Nephron progenitor cell (in vitro differentiated cells): ENCODE measurements around the gene RAB31.
A peak's percentile ranks its signal among the peaks of the same experiment; 100 is the strongest.

Experiments used
- DNase-seq: peaks from one replicate; pipeline ENCODE4 v3.0.0; 2021
- H3K27ac Mint-ChIP-seq: 2 replicates; pipeline ENCODE4 v1.8.0; 2021; ENCODE audit warnings: mild to moderate bottlenecking, moderate library complexity, mixed read lengths
- H3K27me3 Mint-ChIP-seq: 2 replicates; pipeline ENCODE4 v1.8.0; 2021; ENCODE audit warnings: mild to moderate bottlenecking, low read depth, mixed read lengths; ENCODE audit not compliant: poor library complexity
- H3K36me3 Mint-ChIP-seq: 2 replicates; pipeline ENCODE4 v1.8.0; 2021; ENCODE audit warnings: low read depth, mixed read lengths
- H3K4me1 Mint-ChIP-seq: 2 replicates; pipeline ENCODE4 v1.8.0; 2021; ENCODE audit warnings: mixed read lengths
- H3K4me3 Mint-ChIP-seq: 2 replicates; pipeline ENCODE4 v1.8.0; 2021; ENCODE audit warnings: mild to moderate bottlenecking, moderate library complexity, mixed read lengths
- H3K9me3 Mint-ChIP-seq: 2 replicates; pipeline ENCODE4 v1.8.0; 2021; ENCODE audit warnings: mild to moderate bottlenecking, moderate library complexity, mixed read lengths
- TF ChIP-seq, protein P1 (sequence below): fragments of 200-600 bp; sonication (generic); IDR thresholded peaks from 2 replicates; pipeline ENCODE4 v1.5.0; 2021; ENCODE audit warnings: antibody characterized with exemption

RAB31 gene

DNA sequence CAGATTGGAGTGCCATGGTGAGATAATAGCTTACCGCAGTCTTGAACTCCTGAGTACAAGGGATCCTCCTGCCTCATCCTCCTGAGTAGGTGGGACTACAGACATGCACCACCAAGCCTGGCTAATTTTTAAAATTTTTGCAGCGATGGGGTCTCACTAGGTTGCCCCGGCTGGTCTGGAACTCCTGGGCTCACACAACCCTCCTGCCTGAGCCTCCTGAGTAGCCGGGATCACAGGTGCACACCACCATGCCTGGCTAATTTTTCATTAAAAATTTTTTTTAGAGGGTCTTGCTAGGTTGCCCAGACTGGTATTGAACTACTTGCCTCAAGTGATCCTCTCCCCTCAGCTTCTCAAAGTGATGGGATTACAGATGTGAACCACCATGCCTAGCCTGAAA, 27.8 kb downstream of the RAB31 start:
- Mint-ChIP-seq H3K36me3 (no peaks in the 10 kb centered on the region), H3K27me3 (peaks cover 3% of the 10 kb centered on the region), H3K4me1 (peaks cover 71% of the 10 kb centered on the region), H3K4me3 (no peak overlapping the region), H3K27ac (no peak overlapping the region), H3K9me3 (no peaks in the 10 kb centered on the region)
- TF ChIP-seq, protein P1, sequence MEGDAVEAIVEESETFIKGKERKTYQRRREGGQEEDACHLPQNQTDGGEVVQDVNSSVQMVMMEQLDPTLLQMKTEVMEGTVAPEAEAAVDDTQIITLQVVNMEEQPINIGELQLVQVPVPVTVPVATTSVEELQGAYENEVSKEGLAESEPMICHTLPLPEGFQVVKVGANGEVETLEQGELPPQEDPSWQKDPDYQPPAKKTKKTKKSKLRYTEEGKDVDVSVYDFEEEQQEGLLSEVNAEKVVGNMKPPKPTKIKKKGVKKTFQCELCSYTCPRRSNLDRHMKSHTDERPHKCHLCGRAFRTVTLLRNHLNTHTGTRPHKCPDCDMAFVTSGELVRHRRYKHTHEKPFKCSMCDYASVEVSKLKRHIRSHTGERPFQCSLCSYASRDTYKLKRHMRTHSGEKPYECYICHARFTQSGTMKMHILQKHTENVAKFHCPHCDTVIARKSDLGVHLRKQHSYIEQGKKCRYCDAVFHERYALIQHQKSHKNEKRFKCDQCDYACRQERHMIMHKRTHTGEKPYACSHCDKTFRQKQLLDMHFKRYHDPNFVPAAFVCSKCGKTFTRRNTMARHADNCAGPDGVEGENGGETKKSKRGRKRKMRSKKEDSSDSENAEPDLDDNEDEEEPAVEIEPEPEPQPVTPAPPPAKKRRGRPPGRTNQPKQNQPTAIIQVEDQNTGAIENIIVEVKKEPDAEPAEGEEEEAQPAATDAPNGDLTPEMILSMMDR = no peak
- no peak for DNase-seq

DNA sequence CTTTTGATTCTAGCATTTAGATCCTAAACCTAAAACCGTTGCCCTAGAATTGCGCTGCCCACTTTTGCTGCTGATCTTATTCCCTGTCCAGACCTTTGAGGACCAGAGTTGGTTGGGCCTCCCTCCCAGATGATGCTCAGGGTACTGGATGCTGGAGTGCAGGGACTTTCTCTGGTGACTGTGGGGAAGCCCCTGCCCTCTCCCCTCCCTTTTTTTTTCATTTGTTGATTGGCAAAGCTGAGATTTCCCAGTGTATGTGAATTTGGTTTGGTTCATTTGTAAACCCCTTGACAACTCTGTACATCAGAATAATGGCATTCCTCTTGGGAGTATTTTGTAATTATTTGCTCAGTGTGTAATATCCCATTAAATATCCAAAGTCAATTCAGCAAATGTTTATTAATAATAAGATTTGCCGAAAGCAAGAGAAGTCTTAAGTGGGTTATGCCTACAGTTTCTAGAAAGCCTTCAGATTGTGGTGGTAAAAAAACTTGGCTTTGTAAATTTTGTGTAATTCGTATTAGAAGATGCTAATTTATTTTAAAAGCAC, 28.3 kb downstream of the RAB31 start:
- Mint-ChIP-seq H3K27me3 (no peaks in the 10 kb centered on the region), H3K4me1 (peaks cover 71% of the 10 kb centered on the region), H3K4me3 (no peak overlapping the region), H3K9me3 (no peaks in the 10 kb centered on the region), H3K36me3 (no peaks in the 10 kb centered on the region), H3K27ac (peak overlapping the region; percentile 43)
- DNase-seq = no peak
- TF ChIP-seq, protein P1 = no peak

DNA sequence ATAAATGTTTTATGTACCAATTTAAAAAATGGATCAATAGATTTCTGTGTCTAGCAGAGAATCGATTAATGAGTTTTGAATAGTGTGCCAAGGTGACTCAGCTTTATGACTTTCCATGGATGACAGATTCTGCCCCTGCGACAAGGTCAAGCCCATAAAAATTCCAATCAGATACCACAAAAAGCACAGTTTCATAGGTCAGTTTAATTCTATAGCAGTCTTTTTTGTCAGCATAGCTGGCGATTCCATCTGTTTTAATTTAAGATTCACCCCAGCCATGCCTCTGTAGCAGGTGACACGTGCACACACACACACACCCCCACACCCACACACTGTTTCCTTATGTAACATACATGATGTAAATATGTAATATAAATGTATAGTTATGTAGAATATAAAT, 28.9 kb downstream of the RAB31 start:
- Mint-ChIP-seq H3K9me3 (no peaks in the 10 kb centered on the region), H3K36me3 (no peaks in the 10 kb centered on the region), H3K27ac (peak overlapping the region; percentile 72), H3K27me3 (no peaks in the 10 kb centered on the region), H3K4me1 (peaks cover 77% of the 10 kb centered on the region), H3K4me3 (no peak overlapping the region)
- TF ChIP-seq, protein P1 = no peak
- DNase-seq = peak; percentile 25

DNA sequence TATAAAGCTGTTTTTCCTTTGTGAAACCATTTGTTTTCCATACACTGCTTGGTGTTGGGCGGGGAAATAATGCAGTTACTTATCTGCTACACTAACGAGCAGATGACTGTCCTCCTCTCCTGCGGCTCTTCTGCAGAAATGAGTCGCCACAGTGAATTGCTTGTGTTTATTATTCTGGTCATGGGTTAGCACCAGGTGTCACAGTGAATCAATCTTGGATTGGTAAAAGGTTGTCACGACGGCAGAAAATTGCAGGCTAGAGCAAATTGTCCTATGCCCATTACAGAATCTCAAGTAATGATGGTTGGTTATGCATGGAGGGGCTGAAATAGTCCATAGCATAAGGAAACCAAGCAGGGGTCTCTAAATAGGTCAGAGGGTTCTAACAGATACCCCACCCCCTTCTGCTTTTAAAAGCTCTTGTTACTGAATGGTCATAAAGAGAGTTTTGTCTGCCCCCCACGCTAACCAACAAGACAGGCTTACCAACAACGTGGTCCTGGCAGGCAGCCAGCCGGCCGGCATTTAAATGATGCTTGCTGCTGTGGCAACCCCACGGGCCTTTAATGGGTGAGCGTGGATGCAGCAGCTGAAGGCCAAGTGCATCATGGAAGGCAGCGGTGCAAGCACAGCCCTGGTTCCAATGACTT, 29.5 kb downstream of the RAB31 start:
- TF ChIP-seq, protein P1 = no peak
- H3K27ac Mint-ChIP-seq = peak overlapping the region; percentile 75
- H3K9me3 Mint-ChIP-seq = no peaks in the 10 kb centered on the region
- peak; percentile 34 for DNase-seq
- no peaks in the 10 kb centered on the region for H3K36me3 Mint-ChIP-seq
- no peaks in the 10 kb centered on the region for H3K27me3 Mint-ChIP-seq
- no peak overlapping the region for H3K4me3 Mint-ChIP-seq
- H3K4me1 Mint-ChIP-seq = peaks cover 80% of the 10 kb centered on the region

DNA sequence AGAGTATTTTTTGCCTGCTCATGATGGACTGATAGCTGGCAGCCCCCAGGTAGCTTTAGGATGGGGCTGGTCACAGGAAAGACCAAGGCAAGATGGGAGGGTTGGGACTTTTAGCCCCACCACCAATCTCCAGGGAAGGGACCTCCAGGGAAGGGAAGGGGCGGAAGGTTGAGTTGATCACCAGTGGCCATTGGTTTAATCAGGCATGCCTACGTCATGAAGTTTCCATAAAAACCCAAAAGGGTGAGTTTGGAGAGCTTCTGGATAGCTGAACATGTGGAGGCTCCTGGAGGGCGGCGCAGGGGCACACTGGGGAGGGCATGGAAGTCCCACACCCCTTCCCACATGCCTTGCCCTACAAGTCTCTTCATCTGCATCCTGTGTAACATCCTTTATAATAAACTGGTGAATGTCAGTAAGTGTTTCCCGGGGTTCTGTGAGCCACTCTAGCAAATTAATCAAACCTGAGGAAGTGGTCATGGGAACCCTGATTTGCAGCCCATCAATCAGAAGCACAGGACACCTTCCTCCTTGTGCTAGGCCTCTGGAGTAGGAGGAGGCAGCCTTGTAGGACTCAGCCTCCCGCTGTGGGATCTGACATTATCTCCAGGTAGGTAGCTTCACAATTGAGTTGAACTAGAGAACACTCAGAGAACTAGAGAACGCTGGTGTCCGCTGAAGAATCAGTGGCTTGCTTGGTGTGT, 30.3 kb downstream of the RAB31 start:
- peak overlapping the region; percentile 67 for H3K27ac Mint-ChIP-seq
- peak overlapping the region; percentile 12 for H3K4me3 Mint-ChIP-seq
- no peak for DNase-seq

More for the DNA sequence above, 30.3 kb downstream of the RAB31 start:
- TF ChIP-seq, protein P1 = no peak
- Mint-ChIP-seq H3K4me1 (peaks cover 80% of the 10 kb centered on the region), H3K27me3 (no peaks in the 10 kb centered on the region), H3K36me3 (no peaks in the 10 kb centered on the region), H3K9me3 (no peaks in the 10 kb centered on the region)
